Vagina (tissue), 2 donors: Measurements from ENCODE around the gene SERPINE1.

ENCODE experiments used
- CTCF ChIP-seq, 3 experiments: fragments of 450-650 bp in 2 of 3; fragments of 200-600 bp in 1 of 3; sonication (generic) in 1 of 3; IDR thresholded peaks; one replicate each; pipeline ENCODE4 v1.5.1; 2017 to 2019; ENCODE audit warnings: antibody characterized with exemption in 3 of 3, mild to moderate bottlenecking in 2 of 3, moderate library complexity in 2 of 3
- POLR2A ChIP-seq, 2 donors: fragments of 450-650 bp; IDR thresholded peaks; one replicate each; pipeline ENCODE4 v1.6.1; 2017; ENCODE audit warnings: antibody characterized with exemption in 2 of 2, mild to moderate bottlenecking in 2 of 2, moderate library complexity in 2 of 2
- POLR2AphosphoS5 ChIP-seq, 2 donors: sonication (generic); formaldehyde crosslinking; IDR thresholded peaks; one replicate each; pipeline ENCODE4 v1.9.0; 2017; ENCODE audit warnings: antibody characterized with exemption in 2 of 2, mild to moderate bottlenecking in 2 of 2, low read depth in 1 of 2; ENCODE audit not compliant: insufficient read depth in 1 of 2

- no peak for TF ChIP-seq POLR2A (IDR thresholded peaks at IDR 0.05)
- no peak for TF ChIP-seq CTCF (IDR thresholded peaks at IDR 0.05)
- TF ChIP-seq POLR2AphosphoS5 (IDR thresholded peaks at IDR 0.05; ENCODE audit: insufficient read depth in 1 of 2, low read depth in 1 of 2): no peak
These were observed 15.6 kb upstream of the SERPINE1 start for GRCh38 chr7:101111261-101111660.
